Measurements from ENCODE around the gene ITGAL. TPM values are rescaled to one million over a fixed set of nuclear protein-coding genes. Genes with fewer than 3 reads are reported as not detected.
A peak's percentile ranks its signal among the peaks of the same experiment; 100 is the strongest.

The ITGAL gene
- total and polyA plus RNA-seq, 2 of the 13 experiments (the other 11 are each of a cell fraction or from before 2014, with no cell fraction given) = 0.86 to 1.2 TPM

DNA sequence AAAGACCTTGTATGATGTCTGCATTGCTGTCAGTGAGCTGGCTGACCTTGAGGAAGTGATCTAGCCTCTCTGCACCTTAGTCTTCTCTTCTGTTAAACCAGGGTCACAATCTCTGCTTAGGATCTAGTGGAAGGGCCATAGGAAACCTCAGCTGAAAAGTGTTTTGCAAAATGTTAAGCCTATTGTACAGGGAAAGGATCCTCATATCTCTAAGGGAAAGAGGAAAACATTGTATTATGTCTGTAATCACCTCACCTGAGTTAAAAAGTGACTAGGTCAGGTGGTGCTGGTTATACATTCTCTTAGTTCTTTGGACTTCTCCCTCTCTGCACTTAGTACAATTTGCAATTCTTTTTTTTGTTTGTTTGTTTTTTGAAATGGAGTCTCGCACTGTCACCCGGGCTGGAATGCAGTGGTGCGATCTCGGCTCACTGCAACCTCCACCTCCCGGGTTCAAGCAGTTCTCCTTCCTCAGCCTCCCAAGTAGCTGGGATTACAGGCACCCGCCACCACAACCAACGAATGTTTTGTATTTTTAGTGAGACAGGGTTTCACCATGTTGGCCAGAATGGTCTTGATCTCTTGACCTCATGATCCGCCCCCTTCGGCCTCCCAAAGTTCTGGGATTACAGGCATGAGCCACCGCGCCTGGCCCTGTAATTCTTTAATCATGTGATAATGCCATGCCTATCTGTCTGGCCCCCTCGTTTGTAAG, 24.9 kb upstream of the ITGAL start (continued):
- TF ChIP-seq, protein P1, sequence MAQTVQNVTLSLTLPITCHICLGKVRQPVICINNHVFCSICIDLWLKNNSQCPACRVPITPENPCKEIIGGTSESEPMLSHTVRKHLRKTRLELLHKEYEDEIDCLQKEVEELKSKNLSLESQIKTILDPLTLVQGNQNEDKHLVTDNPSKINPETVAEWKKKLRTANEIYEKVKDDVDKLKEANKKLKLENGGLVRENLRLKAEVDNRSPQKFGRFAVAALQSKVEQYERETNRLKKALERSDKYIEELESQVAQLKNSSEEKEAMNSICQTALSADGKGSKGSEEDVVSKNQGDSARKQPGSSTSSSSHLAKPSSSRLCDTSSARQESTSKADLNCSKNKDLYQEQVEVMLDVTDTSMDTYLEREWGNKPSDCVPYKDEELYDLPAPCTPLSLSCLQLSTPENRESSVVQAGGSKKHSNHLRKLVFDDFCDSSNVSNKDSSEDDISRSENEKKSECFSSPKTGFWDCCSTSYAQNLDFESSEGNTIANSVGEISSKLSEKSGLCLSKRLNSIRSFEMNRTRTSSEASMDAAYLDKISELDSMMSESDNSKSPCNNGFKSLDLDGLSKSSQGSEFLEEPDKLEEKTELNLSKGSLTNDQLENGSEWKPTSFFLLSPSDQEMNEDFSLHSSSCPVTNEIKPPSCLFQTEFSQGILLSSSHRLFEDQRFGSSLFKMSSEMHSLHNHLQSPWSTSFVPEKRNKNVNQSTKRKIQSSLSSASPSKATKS (CRISPR knock-in tag; IDR thresholded peaks at IDR 0.05) = no peak
- TF ChIP-seq NCOA2 (CRISPR knock-in tag; IDR thresholded peaks at IDR 0.05) (peak; percentile 89), MAFK (conservative IDR thresholded peaks at IDR 0.05 in 1 of 2, IDR thresholded peaks at IDR 0.05 in 1 of 2; ENCODE audit: low read length in 2 of 2) (peak in 1 of 2 experiments; percentile 1; a peak in 1 of 4 replicates), TOE1 (CRISPR knock-in tag; IDR thresholded peaks at IDR 0.05) (peak; percentile 68; the same call in 1 of the 2 replicates), ZNF562 (CRISPR knock-in tag; IDR thresholded peaks at IDR 0.05; ENCODE audit: borderline replicate concordance) (no peak), HNF4A (CRISPR knock-in tag; IDR thresholded peaks at IDR 0.05) (peak; percentile 90), PRDM10 (CRISPR knock-in tag; IDR thresholded peaks at IDR 0.05; ENCODE audit: low read depth) (peak; percentile 72; the same call in 1 of the 2 replicates), ZNF331 (CRISPR knock-in tag; IDR thresholded peaks at IDR 0.05) (peak; percentile 37; the same call in 1 of the 2 replicates), ONECUT2 (CRISPR knock-in tag; IDR thresholded peaks at IDR 0.05) (no peak), DZIP1 (CRISPR knock-in tag; IDR thresholded peaks at IDR 0.05) (0 out of 2 replicates have a peak, but pooled peaks have one; percentile 55), ZNF441 (CRISPR knock-in tag; IDR thresholded peaks at IDR 0.05; ENCODE audit: borderline replicate concordance) (0 out of 2 replicates have a peak, but pooled peaks have one; percentile 60), POLR2G (IDR thresholded peaks at IDR 0.05; ENCODE audit: low read depth, low read length) (peak; percentile 32; the same call in 1 of the 2 replicates), MIER3 (CRISPR knock-in tag; IDR thresholded peaks at IDR 0.05; ENCODE audit: borderline replicate concordance) (peak; percentile 74; the same call in 1 of the 2 replicates), GZF1 (CRISPR knock-in tag; IDR thresholded peaks at IDR 0.05) (no peak; the same call in 1 of the 2 replicates), ZNF292 (CRISPR knock-in tag; IDR thresholded peaks at IDR 0.05; ENCODE audit: borderline replicate concordance, low read depth) (peak; percentile 88; the same call in 1 of the 2 replicates), DRAP1 (CRISPR knock-in tag; IDR thresholded peaks at IDR 0.05) (peak; percentile 85), ZBTB7B (CRISPR knock-in tag; IDR thresholded peaks at IDR 0.05) (peak; percentile 64; the same call in 1 of the 2 replicates)
